Activated T-cell treated with anti-CD3 and anti-CD28 coated beads, Interleukin-2, amount 50 U/mL, for 24 hours (primary cell): ENCODE results near the gene IKBKE.

Experiments used
- DNase-seq: peaks from one replicate; pipeline ENCODE4 v3.0.0-alpha.2; 2020
- H3K27ac Mint-ChIP-seq: 2 replicates; pipeline ENCODE4 v1.8.0; 2020; ENCODE audit warnings: mild to moderate bottlenecking, mixed read lengths
- H3K27me3 Mint-ChIP-seq: 2 replicates; pipeline ENCODE4 v1.8.0; 2020; ENCODE audit warnings: mixed read lengths
- H3K36me3 Mint-ChIP-seq: 2 replicates; pipeline ENCODE4 v1.8.0; 2020; ENCODE audit warnings: low read depth, mixed read lengths
- H3K4me1 Mint-ChIP-seq: 2 replicates; pipeline ENCODE4 v1.8.0; 2020; ENCODE audit warnings: low read depth, mixed read lengths
- H3K4me3 Mint-ChIP-seq: 2 replicates; pipeline ENCODE4 v1.8.0; 2020; ENCODE audit warnings: mild to moderate bottlenecking, moderate library complexity, mixed read lengths
- H3K9me3 Mint-ChIP-seq: 2 replicates; pipeline ENCODE4 v1.8.0; 2020; ENCODE audit warnings: mixed read lengths

Gene IKBKE

DNA sequence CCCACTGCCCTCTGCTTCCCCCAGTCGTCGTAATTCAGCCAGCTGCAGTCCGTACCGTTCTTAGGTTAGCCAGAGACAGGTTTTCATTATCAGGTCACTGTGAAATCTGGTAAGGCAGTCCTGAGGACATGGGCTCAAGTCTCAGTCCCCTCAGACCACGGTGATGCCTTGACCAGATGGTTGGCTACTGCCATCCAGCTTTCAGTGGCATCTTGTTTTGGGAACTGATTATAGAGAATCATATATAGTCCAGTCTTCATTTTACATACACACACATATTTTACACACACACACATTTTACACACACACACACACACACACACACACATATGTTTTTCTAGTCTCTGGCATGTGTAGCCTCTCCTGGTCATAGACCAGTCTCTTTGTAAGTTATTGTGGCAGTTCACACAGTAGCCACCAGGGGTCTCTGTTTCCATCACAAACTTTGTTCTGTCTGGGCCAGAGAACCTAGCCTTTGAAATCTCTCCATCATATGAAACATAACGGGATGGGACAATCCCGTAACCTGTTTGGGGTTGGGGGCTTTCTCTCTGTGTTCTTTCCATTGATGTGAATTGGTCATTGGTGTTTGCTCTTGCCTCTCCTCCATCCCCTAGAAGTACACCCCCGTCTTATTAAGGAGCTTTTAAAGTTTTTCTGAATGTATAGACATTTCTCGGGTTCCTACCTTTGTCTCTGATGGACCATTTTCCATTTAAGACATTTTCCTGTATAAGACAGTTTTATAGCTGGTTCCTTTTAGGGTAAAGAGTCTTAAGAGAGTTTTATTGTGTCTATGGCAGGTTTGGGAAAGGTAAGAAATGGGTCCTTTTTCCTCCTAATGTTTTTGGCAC, 8.4 kb upstream of the IKBKE start:
- Mint-ChIP-seq H3K27ac (no peak overlapping the region), H3K9me3 (no peaks in the 10 kb centered on the region), H3K27me3 (no peaks in the 10 kb centered on the region), H3K36me3 (peaks cover 1% of the 10 kb centered on the region), H3K4me1 (peaks cover 50% of the 10 kb centered on the region), H3K4me3 (no peak overlapping the region)
- DNase-seq: peak; percentile 67

- peak overlapping the region; percentile 23 for H3K27ac Mint-ChIP-seq
- no peaks in the 10 kb centered on the region for H3K9me3 Mint-ChIP-seq
- H3K27me3 Mint-ChIP-seq: no peaks in the 10 kb centered on the region
- H3K36me3 Mint-ChIP-seq: peaks cover 1% of the 10 kb centered on the region
- H3K4me3 Mint-ChIP-seq: no peak overlapping the region
- DNase-seq: no peak
- H3K4me1 Mint-ChIP-seq: peaks cover 55% of the 10 kb centered on the region
These were observed 7.1 kb upstream of the IKBKE start for GRCh38 chr1:206463137-206463536.

- H3K36me3 Mint-ChIP-seq: peaks cover 1% of the 10 kb centered on the region
- H3K9me3 Mint-ChIP-seq: no peaks in the 10 kb centered on the region
- no peak for DNase-seq
- no peaks in the 10 kb centered on the region for H3K27me3 Mint-ChIP-seq
- H3K4me3 Mint-ChIP-seq: no peak overlapping the region
- peaks cover 62% of the 10 kb centered on the region for H3K4me1 Mint-ChIP-seq
- H3K27ac Mint-ChIP-seq: no peak overlapping the region
These were observed 6.4 kb upstream of the IKBKE start for GRCh38 chr1:206463911-206464310.

- H3K27ac Mint-ChIP-seq: peak overlapping the region; percentile 80
- H3K36me3 Mint-ChIP-seq: peaks cover 1% of the 10 kb centered on the region
- no peaks in the 10 kb centered on the region for H3K9me3 Mint-ChIP-seq
- no peak overlapping the region for H3K4me3 Mint-ChIP-seq
- no peaks in the 10 kb centered on the region for H3K27me3 Mint-ChIP-seq
- no peak for DNase-seq
- peaks cover 68% of the 10 kb centered on the region for H3K4me1 Mint-ChIP-seq
These were observed 5.8 kb upstream of the IKBKE start for GRCh38 chr1:206464456-206464964.

DNA sequence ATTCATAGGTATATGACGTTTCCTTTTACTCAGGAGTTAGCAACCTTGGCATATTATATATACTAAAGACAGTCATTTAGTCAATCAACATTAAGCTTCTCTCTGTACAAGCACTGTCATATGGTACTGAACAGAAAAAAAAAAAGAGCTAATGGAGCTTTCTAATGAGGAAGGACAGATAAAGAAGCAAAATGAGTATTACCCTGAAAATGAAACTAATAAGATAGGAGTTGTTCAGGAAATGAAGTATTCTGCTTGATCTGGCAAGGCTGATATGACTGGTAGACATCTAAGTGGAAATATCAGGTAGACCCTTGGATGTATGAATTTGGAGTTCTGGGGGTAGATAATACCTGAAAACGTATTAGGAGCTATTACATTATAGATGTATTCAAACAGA, 4.3 kb upstream of the IKBKE start:
- H3K27ac Mint-ChIP-seq: peak overlapping the region; percentile 57
- H3K4me1 Mint-ChIP-seq: peaks cover 77% of the 10 kb centered on the region
- H3K4me3 Mint-ChIP-seq: no peak overlapping the region
- H3K9me3 Mint-ChIP-seq: no peaks in the 10 kb centered on the region
- H3K27me3 Mint-ChIP-seq: no peaks in the 10 kb centered on the region
- H3K36me3 Mint-ChIP-seq: peaks cover 6% of the 10 kb centered on the region
- no peak for DNase-seq

DNA sequence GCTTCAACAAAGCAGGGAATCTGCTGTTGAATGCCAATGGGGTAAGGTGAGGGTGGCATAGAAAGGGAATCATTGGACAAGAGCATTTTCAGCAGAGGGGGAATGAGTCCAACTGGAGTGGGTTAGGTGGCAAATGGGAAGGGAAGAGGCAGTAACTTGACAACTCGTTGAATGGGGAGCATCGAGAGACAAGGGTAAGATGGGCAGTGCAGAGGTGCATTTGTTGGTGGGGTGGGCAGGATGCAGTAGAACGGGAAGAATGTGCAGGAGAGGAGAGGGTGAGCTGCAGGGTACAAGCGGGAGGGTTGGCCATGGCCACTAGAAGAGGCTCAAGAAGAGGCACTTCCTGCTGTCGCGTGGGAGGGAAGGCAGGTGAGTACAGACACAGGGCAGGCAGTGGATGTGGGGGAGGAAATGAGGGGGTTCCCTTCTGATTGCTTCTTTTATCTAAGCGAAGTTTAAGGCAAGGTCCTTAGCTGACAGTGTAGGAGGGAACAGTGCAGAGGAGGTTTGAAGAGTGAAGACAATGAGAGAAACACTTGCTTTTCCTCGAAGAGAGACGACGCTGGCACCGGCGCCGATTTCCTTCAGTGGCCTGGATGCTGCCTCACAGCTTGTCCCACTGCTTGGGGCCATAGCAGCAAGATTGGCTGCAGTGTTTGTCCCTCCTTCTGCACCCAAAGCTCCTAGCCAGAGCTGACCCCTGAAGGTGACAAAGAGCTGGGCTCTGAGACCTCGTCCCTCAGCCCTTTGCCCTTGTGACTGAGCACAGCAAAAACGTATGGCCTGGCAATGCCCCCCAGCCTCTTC, 3.2 kb upstream of the IKBKE start:
- Mint-ChIP-seq H3K4me3 (no peak overlapping the region), H3K27me3 (no peaks in the 10 kb centered on the region)

DNA sequence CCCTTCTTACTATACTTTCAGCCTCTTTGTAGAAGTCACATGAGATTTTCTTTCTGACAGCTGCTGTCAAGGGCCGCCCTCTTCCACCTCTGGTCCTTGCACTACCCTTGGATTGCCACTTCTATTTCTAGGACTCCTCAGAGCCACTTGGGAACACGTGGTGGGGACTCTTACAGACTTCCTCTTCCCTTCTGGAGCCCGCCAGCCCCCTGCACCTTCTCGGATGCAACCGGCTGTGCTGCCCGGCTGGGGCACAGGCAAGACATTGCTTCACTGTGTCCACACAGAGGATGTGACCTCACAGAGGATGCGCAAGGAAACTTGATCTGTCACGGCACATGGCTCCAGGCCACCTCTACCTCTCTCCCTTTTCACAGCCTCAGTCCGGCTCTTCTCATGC, 2.4 kb upstream of the IKBKE start:
- peaks cover 15% of the 10 kb centered on the region for H3K36me3 Mint-ChIP-seq
- no peaks in the 10 kb centered on the region for H3K9me3 Mint-ChIP-seq
- no peaks in the 10 kb centered on the region for H3K27me3 Mint-ChIP-seq
- H3K27ac Mint-ChIP-seq: peak overlapping the region; percentile 78
- peaks cover 91% of the 10 kb centered on the region for H3K4me1 Mint-ChIP-seq
- peak overlapping the region; percentile 7 for H3K4me3 Mint-ChIP-seq
- no peak for DNase-seq

More for the DNA sequence above, 3.2 kb upstream of the IKBKE start:
- Mint-ChIP-seq H3K4me1 (peaks cover 86% of the 10 kb centered on the region), H3K27ac (peak overlapping the region; percentile 14), H3K36me3 (peaks cover 12% of the 10 kb centered on the region), H3K9me3 (no peaks in the 10 kb centered on the region)
- no peak for DNase-seq

DNA sequence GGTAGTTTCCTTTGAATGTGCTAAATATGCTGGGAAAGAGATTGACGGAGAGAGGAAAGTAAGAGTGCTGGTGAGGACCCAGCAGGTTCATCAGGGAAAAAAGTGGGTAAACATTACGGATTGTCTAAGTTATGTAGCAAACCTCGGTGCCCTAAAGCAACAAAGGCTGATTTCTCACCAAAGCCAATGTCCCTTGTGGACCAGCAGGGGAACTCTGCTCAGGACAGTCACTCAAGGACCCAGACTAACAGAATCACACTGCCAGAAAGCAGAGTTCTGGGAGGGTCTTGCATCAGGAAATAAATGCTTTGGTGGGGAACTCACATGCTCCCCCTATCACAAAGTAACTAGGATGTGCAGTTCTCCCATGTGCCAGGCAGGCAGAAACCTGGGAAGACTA, 1.7 kb upstream of the IKBKE start:
- no peaks in the 10 kb centered on the region for H3K27me3 Mint-ChIP-seq
- H3K27ac Mint-ChIP-seq: peak overlapping the region; percentile 78
- no peak for DNase-seq
- peaks cover 21% of the 10 kb centered on the region for H3K36me3 Mint-ChIP-seq
- H3K9me3 Mint-ChIP-seq: no peaks in the 10 kb centered on the region
- H3K4me1 Mint-ChIP-seq: peaks cover 91% of the 10 kb centered on the region
- no peak overlapping the region for H3K4me3 Mint-ChIP-seq

- peak; percentile 56 for DNase-seq
- Mint-ChIP-seq H3K27ac (peak overlapping the region; percentile 91), H3K4me1 (peaks cover 91% of the 10 kb centered on the region), H3K4me3 (peak overlapping the region; percentile 88), H3K36me3 (peaks cover 28% of the 10 kb centered on the region), H3K27me3 (no peaks in the 10 kb centered on the region), H3K9me3 (no peaks in the 10 kb centered on the region)
These were observed 804 bp upstream of the IKBKE start for GRCh38 chr1:206469411-206469932.

GRCh38 chr1:206470692-206471414, 577 bp downstream of the IKBKE start:
- peak; percentile 66 for DNase-seq
- H3K36me3 Mint-ChIP-seq: peaks cover 42% of the 10 kb centered on the region
- H3K4me3 Mint-ChIP-seq: peak overlapping the region; percentile 88
- peaks cover 90% of the 10 kb centered on the region for H3K4me1 Mint-ChIP-seq
- H3K27ac Mint-ChIP-seq: peak overlapping the region; percentile 91
- H3K9me3 Mint-ChIP-seq: no peaks in the 10 kb centered on the region
- no peaks in the 10 kb centered on the region for H3K27me3 Mint-ChIP-seq

DNA sequence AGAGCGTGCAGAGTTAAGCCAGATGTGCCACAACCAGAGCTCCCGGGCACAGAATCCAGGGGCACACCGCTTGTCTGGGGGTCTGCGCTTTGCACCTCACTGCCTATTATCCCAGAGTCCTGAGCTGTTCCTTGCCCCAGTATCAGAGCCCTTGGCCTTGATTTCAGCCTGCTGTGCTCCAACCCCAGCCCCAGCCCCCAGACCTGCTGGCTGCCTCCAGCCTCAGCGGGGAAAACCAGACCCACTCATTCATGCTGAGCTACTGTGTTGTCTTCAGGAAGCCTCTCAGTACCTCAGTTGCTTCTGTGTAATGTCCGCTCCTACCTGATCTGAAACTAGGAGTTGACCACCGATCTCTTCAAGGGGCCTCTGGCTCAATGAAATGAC, 1.1 kb downstream of the IKBKE start:
- Mint-ChIP-seq H3K36me3 (peaks cover 47% of the 10 kb centered on the region), H3K4me3 (peak overlapping the region; percentile 88), H3K27me3 (no peaks in the 10 kb centered on the region), H3K9me3 (no peaks in the 10 kb centered on the region), H3K27ac (peak overlapping the region; percentile 91), H3K4me1 (peaks cover 88% of the 10 kb centered on the region)
- no peak for DNase-seq

GRCh38 chr1:206472024-206472423, 1.7 kb downstream of the IKBKE start:
- Mint-ChIP-seq H3K27ac (peak overlapping the region; percentile 91), H3K9me3 (no peaks in the 10 kb centered on the region), H3K36me3 (peaks cover 53% of the 10 kb centered on the region), H3K4me1 (peaks cover 82% of the 10 kb centered on the region), H3K27me3 (no peaks in the 10 kb centered on the region), H3K4me3 (peak overlapping the region; percentile 88)
- no peak for DNase-seq

- no peak for DNase-seq
- peaks cover 58% of the 10 kb centered on the region for H3K36me3 Mint-ChIP-seq
- H3K27ac Mint-ChIP-seq: peak overlapping the region; percentile 91
- H3K27me3 Mint-ChIP-seq: no peaks in the 10 kb centered on the region
- peaks cover 78% of the 10 kb centered on the region for H3K4me1 Mint-ChIP-seq
- peak overlapping the region; percentile 88 for H3K4me3 Mint-ChIP-seq
- no peaks in the 10 kb centered on the region for H3K9me3 Mint-ChIP-seq
These were observed 2.2 kb downstream of the IKBKE start for GRCh38 chr1:206472454-206472853.

DNA sequence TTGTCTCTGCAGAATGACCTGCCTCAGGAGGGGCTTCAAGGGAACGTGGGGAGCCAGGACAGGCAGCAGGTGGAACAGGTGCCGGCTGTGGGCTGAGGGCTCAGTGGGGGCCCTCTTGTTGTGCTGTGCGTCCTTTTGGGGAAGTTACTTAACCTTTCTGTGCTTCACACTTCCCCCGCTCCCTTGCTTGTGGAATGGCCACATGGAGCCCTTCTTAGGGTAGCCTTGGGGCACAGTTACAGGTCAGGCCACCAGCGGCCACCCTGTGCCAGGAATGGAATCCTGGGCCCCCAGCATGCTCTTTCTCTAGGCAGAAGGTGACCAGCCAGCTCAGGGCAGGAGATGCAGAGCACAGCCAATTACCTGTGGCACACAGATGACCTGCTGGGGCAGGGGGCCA, 2.6 kb downstream of the IKBKE start:
- Mint-ChIP-seq H3K27me3 (no peaks in the 10 kb centered on the region), H3K36me3 (peaks cover 61% of the 10 kb centered on the region)

More for the DNA sequence above, 2.6 kb downstream of the IKBKE start:
- H3K27ac Mint-ChIP-seq: peak overlapping the region; percentile 91
- DNase-seq: no peak
- H3K4me1 Mint-ChIP-seq: peaks cover 73% of the 10 kb centered on the region
- H3K4me3 Mint-ChIP-seq: peak overlapping the region; percentile 88
- no peaks in the 10 kb centered on the region for H3K9me3 Mint-ChIP-seq
